H9 (cell line): ENCODE data around the gene PHTF2. TPM values are rescaled to one million over a fixed set of nuclear protein-coding genes. Genes with fewer than 3 reads are reported as not detected.

ENCODE experiments used
- DNase-seq: peaks from one replicate; pipeline ENCODE4 v3.0.0-alpha.2; 2017
- H2AFZ ChIP-seq: one replicate; pipeline ENCODE4 v1.6.1; 2013; ENCODE audit warnings: mild to moderate bottlenecking, low read length, control low read depth, moderate library complexity
- H2AK5ac ChIP-seq: 2 replicates; pipeline ENCODE4 v1.6.1; 2013; ENCODE audit warnings: low read length, control low read depth, mixed read lengths; ENCODE audit not compliant: insufficient read length
- H2BK120ac ChIP-seq: one replicate; pipeline ENCODE4 v1.6.1; 2013; ENCODE audit warnings: low read depth, mild to moderate bottlenecking, low read length, control low read depth, inconsistent platforms; ENCODE audit not compliant: poor library complexity, severe bottlenecking
- H2BK12ac ChIP-seq: 2 replicates; pipeline ENCODE4 v1.6.1; 2013; ENCODE audit warnings: low read length, control low read depth, mixed read lengths, low read depth; ENCODE audit not compliant: insufficient read length
- H2BK15ac ChIP-seq: 2 replicates; pipeline ENCODE4 v1.6.1; 2013; ENCODE audit warnings: low read depth, low read length, control low read depth
- H2BK20ac ChIP-seq: one replicate; pipeline ENCODE4 v1.6.1; 2013; ENCODE audit warnings: low read depth, mild to moderate bottlenecking, low read length, control low read depth, inconsistent platforms; ENCODE audit not compliant: poor library complexity, severe bottlenecking
- H2BK5ac ChIP-seq: 2 replicates; pipeline ENCODE4 v1.6.1; 2013; ENCODE audit warnings: low read length, control low read depth, mixed read lengths; ENCODE audit not compliant: insufficient read length
- H3K14ac ChIP-seq: 2 replicates; pipeline ENCODE4 v1.6.1; 2013; ENCODE audit warnings: low read length, control low read depth; ENCODE audit not compliant: insufficient read depth
- H3K18ac ChIP-seq: 2 replicates; pipeline ENCODE4 v1.6.1; 2013; ENCODE audit warnings: low read depth, mild to moderate bottlenecking, mixed read lengths, low read length, control low read depth; ENCODE audit not compliant: insufficient read length
- H3K23ac ChIP-seq: 2 replicates; pipeline ENCODE4 v1.6.1; 2013; ENCODE audit warnings: low read length, control low read depth, mixed read lengths, low read depth; ENCODE audit not compliant: insufficient read length
- H3K23me2 ChIP-seq: 2 replicates; pipeline ENCODE4 v1.6.1; 2013; ENCODE audit warnings: low read depth, mild to moderate bottlenecking, mixed read lengths, low read length, control low read depth; ENCODE audit not compliant: insufficient read length, poor library complexity, severe bottlenecking
- H3K27ac ChIP-seq: 2 replicates; pipeline ENCODE4 v1.5.1; 2013; ENCODE audit warnings: low read length, control low read depth, mixed read lengths, low read depth; ENCODE audit not compliant: insufficient read length
- H3K27me3 ChIP-seq: 2 replicates; pipeline ENCODE4 v1.6.1; 2013; ENCODE audit warnings: low read length, control low read depth, inconsistent platforms; ENCODE audit not compliant: insufficient read depth
- H3K4ac ChIP-seq: 2 replicates; pipeline ENCODE4 v1.6.1; 2013; ENCODE audit warnings: low read depth, mild to moderate bottlenecking, control low read depth, inconsistent platforms, low read length, moderate library complexity
- H3K4me1 ChIP-seq: 2 replicates; pipeline ENCODE4 v1.6.1; 2013; ENCODE audit warnings: low read length, control low read depth, inconsistent platforms; ENCODE audit not compliant: insufficient read depth
- H3K4me2 ChIP-seq: 2 replicates; pipeline ENCODE4 v1.6.1; 2013; ENCODE audit warnings: low read length, control low read depth, mixed read lengths; ENCODE audit not compliant: insufficient read length, insufficient read depth
- H3K56ac ChIP-seq: 2 replicates; pipeline ENCODE4 v1.6.1; 2013; ENCODE audit warnings: low read depth, mild to moderate bottlenecking, mixed read lengths, low read length, control low read depth; ENCODE audit not compliant: insufficient read length
- H3K79me1 ChIP-seq: 2 replicates; pipeline ENCODE4 v1.6.1; 2013; ENCODE audit warnings: low read depth, mild to moderate bottlenecking, moderate library complexity, low read length, control low read depth, inconsistent platforms; ENCODE audit not compliant: insufficient read depth, poor library complexity, severe bottlenecking
- H3K79me2 ChIP-seq: 2 replicates; pipeline ENCODE4 v1.6.1; 2013; ENCODE audit warnings: low read length, control low read depth, inconsistent platforms; ENCODE audit not compliant: insufficient read depth
- H3K9ac ChIP-seq: 2 replicates; pipeline ENCODE4 v1.6.1; 2013; ENCODE audit warnings: low read length, control low read depth, mixed read lengths; ENCODE audit not compliant: insufficient read length; ENCODE audit errors: extremely low read depth
- H3K9me3 ChIP-seq: one replicate; pipeline ENCODE4 v1.6.1; 2013; ENCODE audit warnings: low read depth, low read length, inconsistent platforms; ENCODE audit not compliant: control insufficient read depth
- H3T11ph ChIP-seq: one replicate; pipeline ENCODE4 v1.6.1; 2013; ENCODE audit warnings: mild to moderate bottlenecking, low read length, control low read depth, inconsistent platforms
- H4K20me1 ChIP-seq: one replicate; pipeline ENCODE4 v1.6.1; 2013; ENCODE audit not compliant: control insufficient read depth, insufficient read length, insufficient read depth
- H4K5ac ChIP-seq: 2 replicates; pipeline ENCODE4 v1.6.1; 2013; ENCODE audit warnings: low read depth, mild to moderate bottlenecking, mixed read lengths, low read length, control low read depth; ENCODE audit not compliant: insufficient read length
- H4K8ac ChIP-seq: replicated peaks from 2 replicates; pipeline ENCODE4 v1.6.1; 2013; ENCODE audit warnings: low read length, control low read depth, mixed read lengths, low read depth; ENCODE audit not compliant: insufficient read length
- H4K91ac ChIP-seq: 2 replicates; pipeline ENCODE4 v1.6.1; 2013; ENCODE audit warnings: low read depth, mild to moderate bottlenecking, moderate library complexity, mixed read lengths, low read length, control low read depth; ENCODE audit not compliant: insufficient read length
- H3K27ac Mint-ChIP-seq, 3 experiments: 2 replicates in 2 of 3; 3 replicates in 1 of 3; pipeline ENCODE4 v1.8.0; 2020 to 2021; ENCODE audit warnings: mixed read lengths in 3 of 3, mild to moderate bottlenecking in 1 of 3, moderate library complexity in 1 of 3
- H3K27me3 Mint-ChIP-seq: 2 replicates; pipeline ENCODE4 v1.8.0; 2021; ENCODE audit warnings: low read depth, mild to moderate bottlenecking, moderate library complexity, mixed read lengths
- H3K36me3 Mint-ChIP-seq, 3 experiments: 2 replicates in 2 of 3; 3 replicates in 1 of 3; pipeline ENCODE4 v1.8.0; 2020 to 2021; ENCODE audit warnings: low read depth in 3 of 3, mixed read lengths in 3 of 3; ENCODE audit not compliant: insufficient read depth in 1 of 3
- H3K4me1 Mint-ChIP-seq, 2 experiments: 2 replicates each; pipeline ENCODE4 v1.8.0; 2020; ENCODE audit warnings: mixed read lengths in 2 of 2
- H3K4me3 Mint-ChIP-seq, 2 experiments: 2 replicates in 1 of 2; 3 replicates in 1 of 2; pipeline ENCODE4 v1.8.0; 2020 to 2021; ENCODE audit warnings: mild to moderate bottlenecking in 2 of 2, mixed read lengths in 2 of 2, moderate library complexity in 1 of 2
- H3K9me3 Mint-ChIP-seq, 2 experiments: 2 replicates in 1 of 2; 3 replicates in 1 of 2; pipeline ENCODE4 v1.8.0; 2020; ENCODE audit warnings: mild to moderate bottlenecking in 2 of 2, mixed read lengths in 2 of 2, moderate library complexity in 1 of 2
- WGBS: extraction: QIAGEN DNeasy Blood & Tissue Kit; methylation state at CpG from one replicate; pipeline ENCODE4 v1.1.7; 2013; ENCODE audit warnings: missing lambda C conversion rate, low lambda C conversion rate, mixed read lengths; ENCODE audit not compliant: insufficient read length; ENCODE audit errors: extremely low coverage; 5-methylcytosine and 5-hydroxymethylcytosine counted together
- total RNA-seq: library from RNA; stranded (reverse); gene quantifications from 2 replicates; pipeline ENCODE4 v1.2.1, GENCODE V29; 2021
- TF ChIP-seq, protein P1 (sequence below): fragments of 200-600 bp; sonication (generic); conservative IDR thresholded peaks from 3 replicates; pipeline ENCODE4 v1.8.0; 2021; ENCODE audit warnings: antibody characterized with exemption, mild to moderate bottlenecking

PHTF2 gene
- total RNA-seq, 1 experiment from 2014 or later: 16.2 TPM

GRCh38 chr7:77980087-77980713 lies 181.6 kb downstream of the PHTF2 start:
- Histone ChIP-seq H2BK12ac (no peak overlapping the region), H3K4me2 (no peak overlapping the region), H3K79me2 (no peaks in the 10 kb centered on the region), H3K79me1 (no peaks in the 10 kb centered on the region), H2BK120ac (no peak overlapping the region), H4K5ac (no peak overlapping the region), H3K9ac (no peak overlapping the region), H4K91ac (no peak overlapping the region), H2BK20ac (no peak overlapping the region), H3K18ac (no peak overlapping the region), H2AFZ (no peak overlapping the region), H2BK5ac (no peak overlapping the region), H3K4ac (no peak overlapping the region), H2BK15ac (no peak overlapping the region), H2AK5ac (no peak overlapping the region), H3K23me2 (no peaks in the 10 kb centered on the region), H3K4me1 (no peaks in the 10 kb centered on the region; the same call in 1 of the 2 replicates), H3K27ac (no peak overlapping the region), H3K56ac (no peak overlapping the region), H4K8ac (no peak overlapping the region), H3K23ac (no peak overlapping the region), H3T11ph (no peak overlapping the region), H3K14ac (no peak overlapping the region), H4K20me1 (no peaks in the 10 kb centered on the region), H3K27me3 (no peaks in the 10 kb centered on the region), H3K9me3 (no peaks in the 10 kb centered on the region)
- peaks cover 1% of the 10 kb centered on the region; the same call in 1 of the 2 replicates for H3K27me3 Mint-ChIP-seq
- TF ChIP-seq, protein P1, sequence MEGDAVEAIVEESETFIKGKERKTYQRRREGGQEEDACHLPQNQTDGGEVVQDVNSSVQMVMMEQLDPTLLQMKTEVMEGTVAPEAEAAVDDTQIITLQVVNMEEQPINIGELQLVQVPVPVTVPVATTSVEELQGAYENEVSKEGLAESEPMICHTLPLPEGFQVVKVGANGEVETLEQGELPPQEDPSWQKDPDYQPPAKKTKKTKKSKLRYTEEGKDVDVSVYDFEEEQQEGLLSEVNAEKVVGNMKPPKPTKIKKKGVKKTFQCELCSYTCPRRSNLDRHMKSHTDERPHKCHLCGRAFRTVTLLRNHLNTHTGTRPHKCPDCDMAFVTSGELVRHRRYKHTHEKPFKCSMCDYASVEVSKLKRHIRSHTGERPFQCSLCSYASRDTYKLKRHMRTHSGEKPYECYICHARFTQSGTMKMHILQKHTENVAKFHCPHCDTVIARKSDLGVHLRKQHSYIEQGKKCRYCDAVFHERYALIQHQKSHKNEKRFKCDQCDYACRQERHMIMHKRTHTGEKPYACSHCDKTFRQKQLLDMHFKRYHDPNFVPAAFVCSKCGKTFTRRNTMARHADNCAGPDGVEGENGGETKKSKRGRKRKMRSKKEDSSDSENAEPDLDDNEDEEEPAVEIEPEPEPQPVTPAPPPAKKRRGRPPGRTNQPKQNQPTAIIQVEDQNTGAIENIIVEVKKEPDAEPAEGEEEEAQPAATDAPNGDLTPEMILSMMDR: no peak
- no peak overlapping the region for H3K27ac Mint-ChIP-seq
- peaks cover 0 to 6% of the 10 kb centered on the region in 2 experiments; a peak in 2 of 4 replicates for H3K4me1 Mint-ChIP-seq
- H3K36me3 Mint-ChIP-seq: no peaks in the 10 kb centered on the region
- DNase-seq: no peak
- H3K4me3 Mint-ChIP-seq: no peak overlapping the region
- no peaks in the 10 kb centered on the region for H3K9me3 Mint-ChIP-seq
- WGBS: no CpG with 5 or more reads among the region's 3 CpGs
